HG03521 (cell line): ENCODE data around the gene ATXN1.
"Not testable (repeated sequence)": the region's sequence is repeated elsewhere in the genome, so short reads cannot be mapped to it uniquely, and the experiment has no call there.

Experiments
- ATAC-seq: cut with Tn5 transposase; IDR thresholded peaks from one replicate; pipeline ENCODE4 v1.9.1; 2021; ENCODE audit warnings: mild to moderate bottlenecking, moderate library complexity; ENCODE audit not compliant: unreplicated experiment

The ATXN1 gene

DNA sequence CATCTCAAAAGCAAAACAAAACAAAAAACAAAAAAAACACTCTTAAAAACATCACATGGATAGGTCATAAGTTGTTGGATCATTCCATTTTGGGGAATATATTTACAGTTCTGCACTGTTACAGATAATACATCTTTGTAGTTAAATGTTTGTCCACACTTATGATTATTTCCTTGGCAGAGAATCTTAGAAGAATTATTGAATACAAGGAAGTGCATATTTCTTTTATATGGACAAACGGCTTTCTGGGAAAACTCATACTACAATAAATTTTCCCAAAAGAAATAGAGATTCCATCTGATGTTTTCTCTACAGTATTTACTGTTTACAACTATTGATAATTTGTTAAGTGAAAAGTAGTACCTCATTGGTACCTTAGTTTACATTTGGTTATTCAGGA lies 489.1 kb downstream of the ATXN1 start:
- ATAC-seq, result no peak

DNA sequence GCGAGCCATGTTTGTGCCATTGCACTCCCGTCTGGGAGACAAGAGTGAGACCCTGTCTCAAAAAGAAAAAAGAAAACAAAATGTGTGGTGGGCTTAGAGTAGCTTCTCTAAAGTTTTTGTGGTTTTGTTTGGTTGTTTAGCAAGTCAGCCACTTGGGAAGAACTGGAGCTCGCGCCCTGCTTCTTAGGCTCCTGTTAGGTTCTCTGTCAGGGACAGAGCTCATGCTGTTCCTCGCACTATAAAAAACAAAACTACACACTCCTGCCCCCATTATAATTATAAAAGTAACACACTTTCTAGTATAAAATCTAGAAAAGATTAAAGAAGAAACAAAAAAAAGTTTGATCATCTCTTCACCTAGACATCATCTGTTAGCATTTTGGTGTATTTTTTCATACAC lies 489.8 kb downstream of the ATXN1 start:
- no peak for ATAC-seq

DNA sequence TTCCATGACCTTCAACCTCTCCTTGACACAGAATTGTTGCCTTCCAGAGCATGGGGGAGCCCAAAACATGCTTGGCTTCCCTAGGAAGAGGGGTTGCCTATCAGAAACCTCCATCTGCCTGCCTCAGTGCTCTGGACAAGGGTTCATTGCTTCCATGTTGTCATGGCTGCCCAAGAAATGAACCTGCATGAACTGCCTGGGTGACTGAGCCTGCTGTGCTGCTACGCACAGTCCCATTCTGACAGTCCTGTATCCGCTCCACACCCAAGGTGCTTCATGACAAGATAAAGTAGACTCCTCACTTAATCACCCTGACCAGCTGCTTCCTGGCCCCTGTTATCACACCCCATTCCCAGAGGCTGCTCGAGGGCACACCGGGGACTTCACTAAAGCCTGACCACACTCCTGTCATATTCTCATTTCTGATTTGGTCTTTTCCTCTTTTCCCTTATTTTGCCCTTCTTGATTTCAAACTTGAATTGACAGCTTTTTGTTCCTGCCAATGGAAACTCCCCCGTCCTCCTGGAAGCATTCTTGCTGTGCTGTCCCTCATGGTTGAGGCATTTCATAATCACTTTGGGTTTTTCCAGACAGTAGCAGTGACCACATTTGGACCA lies 491.0 kb downstream of the ATXN1 start:
- ATAC-seq, result no peak

DNA sequence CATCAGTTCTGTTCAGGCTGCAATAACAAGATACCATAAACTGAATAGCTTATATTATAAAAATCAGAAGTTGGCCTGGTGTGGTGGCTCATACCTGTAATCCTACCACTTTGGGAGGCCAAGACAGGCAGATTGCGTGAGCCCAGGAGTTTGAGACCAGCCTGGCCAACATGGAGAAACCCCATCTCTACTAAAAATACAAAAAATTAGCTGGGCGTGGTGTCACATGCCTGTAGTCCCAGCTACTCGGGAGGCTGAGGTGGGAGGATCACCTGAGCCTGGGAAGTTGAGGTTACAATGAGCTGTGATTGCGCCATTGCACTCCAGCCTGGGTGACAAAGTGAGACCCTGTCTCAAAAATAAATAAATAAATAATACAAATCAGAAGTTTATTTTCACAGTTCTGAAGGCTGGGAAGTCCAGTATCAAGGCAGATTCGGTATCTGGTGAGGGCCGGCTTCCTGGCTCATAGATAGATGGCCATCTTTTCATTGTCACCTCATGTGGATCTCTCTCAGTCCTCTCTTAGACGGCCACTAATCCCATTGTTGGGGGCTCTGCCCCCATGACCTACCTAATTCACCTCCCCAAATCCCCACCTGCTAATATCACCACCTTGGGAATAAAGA lies 491.7 kb downstream of the ATXN1 start:
- ATAC-seq, result not testable (repeated sequence)

DNA sequence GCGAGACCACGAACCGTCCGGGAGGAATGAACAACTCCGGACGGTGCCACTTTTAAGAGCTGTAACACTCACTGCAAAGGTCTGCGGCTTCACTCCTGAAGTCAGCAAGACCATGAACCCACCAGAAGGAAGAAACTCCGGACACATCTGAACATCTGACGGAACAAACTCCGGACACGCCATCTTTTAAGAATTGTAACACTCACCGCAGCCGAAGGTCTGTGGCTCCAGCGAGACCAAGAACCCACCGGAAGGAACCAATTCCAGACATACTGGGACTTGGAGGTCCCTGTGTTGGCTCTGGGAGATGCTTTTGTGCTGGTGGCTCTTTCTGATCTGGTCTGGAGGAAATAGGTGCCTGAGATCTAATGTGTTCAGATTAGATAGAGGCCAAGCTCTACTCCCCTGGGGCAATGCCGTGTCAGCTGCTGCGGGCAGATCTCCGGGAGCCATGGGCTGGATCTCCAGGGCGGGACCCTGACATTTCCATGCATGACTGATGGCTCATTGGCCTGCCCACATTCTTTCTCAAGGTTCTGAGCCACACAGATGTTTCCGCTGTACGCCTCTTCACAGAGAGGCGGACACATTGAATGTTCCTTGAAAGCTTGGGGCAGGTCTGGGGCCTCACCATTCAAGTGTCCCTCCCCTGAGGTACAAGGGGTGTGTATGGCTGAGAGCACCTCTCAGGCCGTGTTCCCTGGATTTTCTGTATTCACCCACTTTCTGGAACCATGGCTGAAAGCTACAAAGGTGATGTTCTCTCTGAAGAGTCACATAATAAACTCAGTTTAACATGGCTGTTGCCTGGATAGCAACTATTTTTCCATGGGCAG lies 493.6 kb downstream of the ATXN1 start:
- ATAC-seq, result no peak

DNA sequence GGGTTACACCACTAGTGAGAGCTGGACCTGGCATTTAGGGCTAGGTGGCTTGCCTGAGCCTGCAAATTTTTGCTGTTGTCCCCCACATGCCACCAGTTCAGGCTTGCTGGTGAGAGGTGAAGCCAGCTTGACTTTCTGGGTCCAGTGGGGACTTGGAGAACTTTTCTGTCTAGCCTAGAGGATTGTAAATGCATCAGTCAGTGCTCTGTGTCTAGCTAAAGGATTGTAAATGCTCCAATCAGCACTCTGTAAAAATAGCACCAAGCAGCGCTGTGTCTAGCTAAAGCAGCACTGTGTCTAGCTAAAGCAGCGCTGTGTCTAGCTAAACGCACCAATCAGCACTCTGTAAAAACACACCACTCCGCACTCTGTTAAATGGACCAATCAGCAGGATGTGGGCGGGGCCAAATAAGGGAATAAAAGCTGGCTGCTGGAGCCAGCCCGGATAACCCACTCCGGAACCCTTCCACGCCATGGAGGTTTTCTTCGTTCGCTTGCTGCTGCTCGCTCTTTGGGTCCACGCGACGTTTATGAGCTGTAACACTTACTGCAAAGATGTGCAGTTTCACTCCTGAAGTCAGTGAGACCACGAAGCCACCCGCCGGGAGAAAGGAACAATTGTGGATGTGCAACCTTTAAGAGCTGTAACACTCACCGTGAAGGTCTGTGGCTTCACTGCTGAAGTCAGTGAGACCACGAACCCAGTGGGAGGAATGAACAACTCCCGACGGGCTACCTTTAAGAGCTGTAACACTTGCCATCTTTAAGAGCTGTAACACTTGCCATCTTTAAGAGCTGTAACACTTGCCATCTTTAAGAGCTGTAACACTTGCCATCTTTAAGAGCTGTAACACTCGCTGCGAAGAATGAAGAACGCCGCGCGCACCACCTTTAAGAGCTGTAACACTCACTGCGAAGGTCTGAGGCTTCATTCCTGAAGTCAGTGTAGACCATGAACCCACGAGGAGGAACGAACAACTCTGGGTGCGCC lies 495.6 kb downstream of the ATXN1 start:
- no peak for ATAC-seq

DNA sequence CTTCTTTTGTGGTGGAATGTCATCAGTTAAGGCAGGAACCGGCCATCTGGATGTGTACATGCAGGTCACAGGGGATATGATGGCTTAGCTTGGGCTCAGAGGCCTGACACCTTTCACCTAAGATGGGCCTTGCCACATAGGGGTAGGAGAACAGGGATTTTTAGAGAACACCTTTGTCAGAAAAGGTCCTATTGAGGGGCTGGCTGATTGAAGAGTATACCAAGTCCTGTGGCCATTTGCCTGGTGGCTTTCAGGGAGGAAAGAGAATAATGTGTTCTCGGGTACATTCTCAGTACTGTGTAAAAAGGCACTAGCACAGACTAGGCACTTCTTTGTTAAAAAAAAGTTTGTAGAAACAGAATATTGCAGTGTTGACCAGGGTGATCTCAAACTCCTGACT lies 496.5 kb downstream of the ATXN1 start:
- no peak for ATAC-seq

DNA sequence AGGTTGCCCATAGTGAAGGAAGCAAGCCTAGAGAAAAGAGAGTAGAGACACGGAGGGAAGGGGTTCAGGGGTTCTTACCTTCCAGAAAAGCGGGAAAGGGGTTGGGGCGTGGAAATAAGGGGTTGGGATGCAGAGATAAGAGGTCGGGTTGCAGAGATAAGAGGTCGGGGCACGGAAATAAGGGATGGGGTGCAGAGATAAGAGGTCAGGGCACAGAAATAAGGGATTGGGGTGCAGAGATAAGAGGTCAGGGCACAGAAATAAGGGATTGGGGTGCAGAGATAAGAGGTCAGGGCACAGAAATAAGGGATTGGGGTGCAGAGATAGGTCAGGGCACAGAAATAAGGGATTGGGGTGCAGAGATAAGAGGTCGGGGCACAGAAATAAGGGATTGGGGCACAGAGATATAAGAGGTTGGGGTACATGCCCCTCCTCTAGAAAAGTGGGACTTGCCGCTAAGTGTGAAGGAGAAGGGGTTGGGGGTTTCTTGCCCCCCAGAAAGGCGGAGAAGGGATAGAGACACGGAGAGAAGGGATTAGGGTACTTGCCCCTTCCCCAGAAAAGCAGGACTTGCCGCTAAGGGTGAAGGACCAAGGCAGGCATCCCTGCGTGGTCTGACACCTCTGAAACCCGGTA lies 497.7 kb downstream of the ATXN1 start:
- ATAC-seq, result not testable (repeated sequence)

DNA sequence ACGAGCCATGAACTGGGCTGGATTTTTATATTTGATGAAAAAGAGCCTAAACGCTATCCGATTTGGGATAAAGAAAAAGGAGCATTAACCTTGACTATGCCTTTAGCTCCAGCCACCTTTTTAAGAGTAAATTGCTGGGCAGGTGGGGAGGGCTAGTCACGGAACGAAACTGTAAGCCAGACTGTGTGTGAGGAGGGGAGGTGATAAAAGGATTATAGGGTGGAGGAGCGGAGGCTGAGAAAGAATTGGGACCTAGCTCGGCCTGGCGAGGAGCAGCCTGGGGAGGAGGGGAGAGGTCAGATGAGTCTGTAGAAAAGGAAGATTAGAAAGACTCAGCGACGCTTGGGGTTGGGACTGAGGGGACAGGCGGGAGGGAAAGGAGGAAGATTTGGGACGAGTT lies 498.5 kb downstream of the ATXN1 start:
- not testable (repeated sequence) for ATAC-seq

DNA sequence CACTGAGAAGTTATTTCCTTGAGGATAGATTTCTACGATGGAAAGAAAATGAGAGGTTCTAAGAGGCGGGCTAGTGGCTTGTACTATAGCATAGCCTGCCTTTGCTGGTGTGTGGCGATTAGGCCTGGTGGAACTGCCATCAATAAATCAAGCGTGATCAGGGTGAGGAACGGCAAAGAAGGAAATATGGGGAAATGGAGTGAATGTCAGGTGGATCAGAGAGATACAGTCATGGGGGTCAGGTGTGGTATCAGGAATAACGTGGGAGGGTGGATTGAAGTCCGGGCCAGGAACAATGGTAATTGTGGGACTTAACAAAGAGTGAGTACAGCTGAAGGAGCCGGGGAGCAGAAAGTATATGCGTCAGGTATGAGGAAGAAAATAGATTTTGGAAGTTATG lies 500.7 kb downstream of the ATXN1 start:
- ATAC-seq, result not testable (repeated sequence)

DNA sequence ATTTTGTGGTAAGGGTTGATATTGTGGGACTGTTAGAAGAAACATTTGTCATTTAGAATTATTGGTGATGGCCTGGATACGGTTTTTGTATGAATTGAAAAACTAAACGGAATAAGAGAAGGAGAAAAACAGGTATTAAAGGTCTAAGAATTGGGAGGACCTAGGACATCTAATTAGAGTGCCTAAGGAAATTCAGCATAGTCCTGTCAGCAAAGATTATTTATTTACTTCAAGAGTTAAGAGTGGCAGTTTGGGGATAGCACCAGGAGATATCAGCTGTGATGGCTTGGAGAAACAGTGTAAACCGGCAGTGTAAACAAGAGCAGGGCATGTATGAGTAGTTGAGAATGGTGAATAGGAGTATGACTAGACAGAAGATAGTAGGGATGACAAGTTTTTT lies 501.7 kb downstream of the ATXN1 start:
- not testable (repeated sequence) for ATAC-seq

DNA sequence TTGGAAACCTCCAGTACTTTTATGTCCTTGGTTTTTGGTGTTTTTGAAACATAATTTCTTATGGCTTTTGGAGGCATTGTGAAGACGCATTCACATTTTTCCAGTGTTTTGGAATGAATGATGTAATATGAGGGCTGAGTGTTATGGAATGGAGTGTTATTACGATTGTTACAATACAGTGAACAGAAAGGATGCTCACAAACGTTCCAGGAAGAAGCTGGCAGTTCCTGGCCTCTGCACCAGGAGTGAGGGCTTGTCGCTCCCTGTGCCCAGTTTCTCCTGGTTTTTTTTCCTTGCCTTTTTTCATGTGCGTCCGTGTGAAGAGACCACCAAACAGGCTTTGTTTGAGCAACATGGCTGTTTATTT lies 502.6 kb downstream of the ATXN1 start:
- no peak for ATAC-seq

DNA sequence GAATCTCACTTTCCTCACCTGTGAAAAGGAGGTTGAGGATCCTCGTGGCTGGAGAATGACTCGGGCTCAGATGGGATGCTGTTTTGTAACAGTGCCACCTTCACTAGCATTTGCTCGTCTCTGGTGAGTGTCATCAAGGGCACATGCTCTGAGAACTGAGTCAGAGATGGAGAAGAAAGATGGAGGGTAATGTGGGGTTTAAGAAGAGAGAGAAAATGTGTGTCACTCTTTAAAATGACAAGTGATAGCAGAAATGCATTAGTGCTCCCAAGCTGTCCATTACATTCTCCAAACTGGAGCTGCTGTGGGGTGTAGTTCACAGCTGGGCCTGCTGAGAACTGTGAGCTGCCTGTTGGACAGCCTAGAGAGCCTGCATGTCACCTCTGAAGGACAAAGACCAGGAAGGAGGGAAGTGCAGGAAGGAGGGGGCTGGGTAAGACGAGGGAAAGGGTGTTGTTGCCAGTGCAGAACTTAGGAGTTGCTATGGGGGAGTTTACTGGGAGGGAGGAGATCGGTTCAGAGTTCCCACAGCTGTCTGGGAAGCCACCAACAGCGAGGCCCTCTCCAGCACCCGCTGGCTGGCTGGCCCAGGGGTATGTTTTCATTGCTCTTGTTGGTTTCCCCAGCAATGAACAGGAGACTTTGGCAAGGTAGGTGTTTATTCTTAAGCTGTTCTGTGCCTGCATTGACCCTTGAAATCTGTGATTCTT lies 503.1 kb downstream of the ATXN1 start:
- ATAC-seq, result no peak

DNA sequence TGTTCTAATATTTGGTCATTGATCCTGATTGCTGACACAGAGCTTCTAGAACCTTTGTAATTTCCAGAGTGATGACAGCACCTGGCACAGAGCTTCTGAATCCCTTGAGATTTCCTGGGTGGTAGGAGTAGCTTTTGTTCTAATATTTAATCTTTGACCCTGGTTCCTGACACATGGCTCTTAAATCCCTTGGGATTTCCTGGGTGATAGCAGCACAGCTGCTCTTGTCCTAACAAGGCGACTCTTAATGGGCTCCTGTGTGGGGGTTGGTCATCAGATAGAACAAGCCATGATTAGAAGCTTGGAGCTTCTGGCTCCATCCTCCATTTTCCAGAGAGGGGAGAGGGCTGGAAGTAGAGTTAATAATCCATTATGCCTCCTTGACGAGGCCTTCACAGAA lies 504.5 kb downstream of the ATXN1 start:
- ATAC-seq, result no peak

DNA sequence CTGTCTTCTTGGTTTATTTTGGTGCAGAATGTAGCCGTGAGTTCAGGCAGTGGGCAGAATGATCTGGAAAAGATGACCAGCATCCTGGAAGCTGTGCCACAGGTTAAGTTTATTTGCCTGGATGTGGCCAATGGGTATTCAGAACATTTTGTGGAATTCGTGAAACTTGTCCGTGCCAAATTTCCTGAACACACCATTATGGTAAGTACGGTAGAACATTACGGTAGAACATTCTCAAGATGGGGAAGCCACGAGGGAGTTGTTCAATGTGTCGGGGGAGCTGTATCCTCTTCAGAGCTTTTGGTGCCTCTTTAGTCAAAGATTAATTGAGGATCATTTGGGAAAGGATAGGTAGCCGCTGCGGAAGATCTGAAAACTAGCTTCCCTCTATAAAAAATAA lies 506.7 kb downstream of the ATXN1 start:
- no peak for ATAC-seq

DNA sequence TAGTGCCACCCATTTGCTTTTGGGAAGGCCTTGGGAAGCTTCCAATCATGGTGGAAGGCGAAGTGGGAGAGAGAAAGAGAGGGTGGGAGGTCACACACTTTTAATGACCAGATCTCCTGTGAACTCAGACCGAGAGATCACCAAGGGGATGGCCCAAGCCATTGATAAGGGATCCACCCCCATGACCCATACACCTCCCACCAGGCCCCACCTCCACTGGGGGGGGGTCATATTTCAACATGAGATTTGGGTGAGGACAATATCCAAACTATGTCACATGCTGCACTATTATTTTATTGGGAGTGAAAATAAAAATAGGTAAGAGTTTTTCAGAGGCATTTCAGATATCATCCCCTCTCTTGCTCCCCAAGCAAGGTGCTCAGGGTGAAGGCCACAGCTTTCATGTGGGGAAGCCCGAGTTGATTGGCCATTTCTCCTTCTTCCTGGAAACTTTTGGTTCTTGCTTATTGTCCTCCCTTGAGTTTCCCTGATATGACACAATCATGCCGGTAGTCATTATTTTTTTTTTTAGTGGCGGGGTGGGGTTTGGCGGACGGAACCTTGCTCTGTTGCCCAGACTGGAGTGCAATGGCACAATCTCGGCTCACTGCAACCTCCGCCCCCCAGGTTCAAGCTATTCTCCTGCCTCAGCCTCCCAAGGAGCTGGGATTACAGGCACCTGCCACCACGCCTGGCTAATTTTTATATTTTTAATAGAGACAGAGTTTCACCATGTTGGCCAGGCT lies 507.7 kb downstream of the ATXN1 start:
- no peak for ATAC-seq

DNA sequence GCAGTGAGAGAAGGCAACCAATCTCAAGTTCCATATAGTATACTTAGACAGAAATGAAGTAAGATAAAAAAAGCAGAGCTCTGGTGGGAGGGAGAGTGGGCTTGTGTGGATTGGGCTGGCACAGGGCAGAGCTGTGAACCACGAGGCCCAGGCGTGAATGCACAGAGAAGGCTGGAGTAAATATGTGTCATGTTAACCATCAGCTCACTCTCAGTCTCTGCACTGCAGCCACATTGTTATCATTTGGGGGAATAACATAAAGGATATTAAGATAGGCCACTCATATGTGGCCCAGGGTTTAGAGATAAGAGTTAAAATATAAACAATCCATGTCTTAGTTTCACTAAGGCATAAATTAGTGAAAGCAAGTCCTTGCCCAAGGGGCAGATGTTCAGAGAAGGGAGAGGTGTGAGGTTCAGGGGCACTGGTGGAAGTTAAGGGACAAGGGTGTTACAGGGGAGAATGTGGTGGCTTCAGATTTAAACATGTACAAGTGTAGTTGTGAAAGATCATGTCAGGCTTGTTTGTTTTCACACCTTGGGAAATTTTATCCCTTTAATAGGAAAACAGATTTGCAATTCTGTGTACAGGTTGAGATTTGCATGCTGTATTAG lies 508.5 kb downstream of the ATXN1 start:
- ATAC-seq, result no peak

DNA sequence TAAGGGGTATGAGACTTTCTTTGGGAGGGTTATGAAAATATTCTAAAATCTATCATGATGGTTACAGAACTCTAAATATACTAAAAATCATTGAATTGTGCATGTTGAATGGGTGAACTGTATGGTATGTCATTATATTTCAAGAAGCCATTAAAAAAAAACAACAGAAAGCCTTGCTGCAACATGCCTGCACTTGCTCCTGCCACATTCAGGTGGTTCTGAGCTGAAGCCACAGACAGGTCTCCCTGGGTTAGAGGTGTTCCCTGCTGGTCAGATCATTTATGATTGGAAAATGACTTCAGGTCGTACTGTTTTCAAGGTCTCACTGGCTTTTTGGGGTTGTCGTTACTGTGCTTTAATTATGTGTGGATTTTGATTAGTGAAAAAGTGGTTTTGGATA lies 509.6 kb downstream of the ATXN1 start:
- ATAC-seq, result no peak

DNA sequence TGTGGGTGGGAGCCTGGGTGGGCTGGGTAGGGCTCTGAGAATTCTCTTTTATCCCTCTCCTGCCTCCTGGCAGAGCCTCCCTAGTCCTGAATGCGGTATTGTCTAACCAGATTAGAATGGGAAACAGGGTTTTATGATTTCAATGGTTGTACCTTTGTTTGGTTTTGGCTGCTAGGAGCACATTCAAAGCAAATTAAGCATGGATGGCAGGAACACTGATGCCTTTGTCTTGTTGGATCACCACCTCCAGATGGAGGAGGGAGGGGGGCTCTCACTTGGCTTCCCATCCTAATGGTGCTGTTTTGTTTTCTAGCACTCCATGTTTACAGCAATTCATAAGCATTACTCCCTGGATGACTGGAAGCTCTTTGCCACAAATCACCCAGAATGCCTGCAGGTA lies 511.3 kb downstream of the ATXN1 start:
- no peak for ATAC-seq
